ENCODE measurements around the gene RBSN.
A peak's percentile ranks its signal among the peaks of the same experiment; 100 is the strongest.

DNA sequence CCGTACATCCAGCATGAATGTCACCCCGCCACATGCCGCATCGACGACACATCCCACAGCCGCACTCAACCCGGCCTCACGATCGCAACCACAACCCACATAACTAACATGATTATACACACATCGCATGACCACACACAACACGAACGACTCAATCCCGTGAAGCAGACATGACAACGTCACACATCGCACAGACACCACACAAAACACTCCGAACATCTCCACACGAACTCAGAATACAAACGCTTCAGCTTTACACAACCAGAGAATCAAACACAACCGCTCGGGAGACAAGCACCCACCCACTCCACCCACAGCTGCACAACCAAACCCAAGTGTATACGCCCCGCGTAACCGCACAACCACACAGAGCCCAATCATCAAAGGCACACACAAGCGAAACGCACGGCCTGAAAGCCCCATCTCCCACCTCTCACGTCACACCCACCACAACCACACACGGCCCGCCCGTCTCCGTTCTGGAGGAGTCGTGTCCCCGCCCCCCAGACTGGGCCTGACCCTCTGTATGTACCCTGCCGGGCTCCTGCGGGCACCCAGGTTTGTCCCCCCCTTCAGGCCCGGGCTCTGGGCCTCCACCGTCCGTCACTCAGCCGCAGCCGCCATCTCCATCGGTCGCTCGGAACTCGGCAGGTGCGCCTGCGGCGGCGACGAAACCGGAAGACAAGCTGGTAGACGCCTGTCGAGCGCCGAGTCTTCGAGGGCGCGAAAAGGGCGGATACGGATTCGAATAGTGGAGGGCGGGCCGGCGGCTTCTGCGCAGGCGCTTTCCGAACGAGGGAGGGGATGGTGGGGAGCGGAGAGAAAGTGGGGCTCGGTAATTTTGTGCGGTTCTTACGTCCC, at the start of gene RBSN:
- TF ChIP-seq POLR2A (IDR thresholded peaks at IDR 0.05; ENCODE audit: low read depth, low read length) (peak; percentile 69; the same call in 1 of the 2 replicates), MAZ (IDR thresholded peaks at IDR 0.05; ENCODE audit: borderline replicate concordance, low read depth, low read length) (peak; percentile 74; the same call in 1 of the 2 replicates), CEBPB (IDR thresholded peaks at IDR 0.05; ENCODE audit: low read depth, low read length) (no peak), SMC3 (IDR thresholded peaks at IDR 0.05; ENCODE audit: low read depth, low read length) (no peak), MXI1 (IDR thresholded peaks at IDR 0.05; ENCODE audit: borderline replicate concordance, low read depth, low read length) (no peak; the same call in 1 of the 2 replicates), RAD21 (IDR thresholded peaks at IDR 0.05; ENCODE audit: low read length) (no peak), RFX5 (IDR thresholded peaks at IDR 0.05; ENCODE audit: low read depth, low read length) (no peak), CHD1 (IDR thresholded peaks at IDR 0.05; ENCODE audit: low read depth, low read length) (no peak), BHLHE40 (IDR thresholded peaks at IDR 0.05; ENCODE audit: low read depth, low read length) (peak; percentile 39)
- TF ChIP-seq, protein P1, sequence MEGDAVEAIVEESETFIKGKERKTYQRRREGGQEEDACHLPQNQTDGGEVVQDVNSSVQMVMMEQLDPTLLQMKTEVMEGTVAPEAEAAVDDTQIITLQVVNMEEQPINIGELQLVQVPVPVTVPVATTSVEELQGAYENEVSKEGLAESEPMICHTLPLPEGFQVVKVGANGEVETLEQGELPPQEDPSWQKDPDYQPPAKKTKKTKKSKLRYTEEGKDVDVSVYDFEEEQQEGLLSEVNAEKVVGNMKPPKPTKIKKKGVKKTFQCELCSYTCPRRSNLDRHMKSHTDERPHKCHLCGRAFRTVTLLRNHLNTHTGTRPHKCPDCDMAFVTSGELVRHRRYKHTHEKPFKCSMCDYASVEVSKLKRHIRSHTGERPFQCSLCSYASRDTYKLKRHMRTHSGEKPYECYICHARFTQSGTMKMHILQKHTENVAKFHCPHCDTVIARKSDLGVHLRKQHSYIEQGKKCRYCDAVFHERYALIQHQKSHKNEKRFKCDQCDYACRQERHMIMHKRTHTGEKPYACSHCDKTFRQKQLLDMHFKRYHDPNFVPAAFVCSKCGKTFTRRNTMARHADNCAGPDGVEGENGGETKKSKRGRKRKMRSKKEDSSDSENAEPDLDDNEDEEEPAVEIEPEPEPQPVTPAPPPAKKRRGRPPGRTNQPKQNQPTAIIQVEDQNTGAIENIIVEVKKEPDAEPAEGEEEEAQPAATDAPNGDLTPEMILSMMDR (conservative IDR thresholded peaks at IDR 0.05; ENCODE audit: low read depth, low read length), result no peak
- TF ChIP-seq, protein P2, sequence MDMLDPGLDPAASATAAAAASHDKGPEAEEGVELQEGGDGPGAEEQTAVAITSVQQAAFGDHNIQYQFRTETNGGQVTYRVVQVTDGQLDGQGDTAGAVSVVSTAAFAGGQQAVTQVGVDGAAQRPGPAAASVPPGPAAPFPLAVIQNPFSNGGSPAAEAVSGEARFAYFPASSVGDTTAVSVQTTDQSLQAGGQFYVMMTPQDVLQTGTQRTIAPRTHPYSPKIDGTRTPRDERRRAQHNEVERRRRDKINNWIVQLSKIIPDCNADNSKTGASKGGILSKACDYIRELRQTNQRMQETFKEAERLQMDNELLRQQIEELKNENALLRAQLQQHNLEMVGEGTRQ (IDR thresholded peaks at IDR 0.05; ENCODE audit: low read depth, low read length), result peak; percentile 34; the same call in 1 of the 2 replicates
- TF ChIP-seq, protein P3, sequence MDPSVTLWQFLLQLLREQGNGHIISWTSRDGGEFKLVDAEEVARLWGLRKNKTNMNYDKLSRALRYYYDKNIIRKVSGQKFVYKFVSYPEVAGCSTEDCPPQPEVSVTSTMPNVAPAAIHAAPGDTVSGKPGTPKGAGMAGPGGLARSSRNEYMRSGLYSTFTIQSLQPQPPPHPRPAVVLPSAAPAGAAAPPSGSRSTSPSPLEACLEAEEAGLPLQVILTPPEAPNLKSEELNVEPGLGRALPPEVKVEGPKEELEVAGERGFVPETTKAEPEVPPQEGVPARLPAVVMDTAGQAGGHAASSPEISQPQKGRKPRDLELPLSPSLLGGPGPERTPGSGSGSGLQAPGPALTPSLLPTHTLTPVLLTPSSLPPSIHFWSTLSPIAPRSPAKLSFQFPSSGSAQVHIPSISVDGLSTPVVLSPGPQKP (IDR thresholded peaks at IDR 0.05; ENCODE audit: borderline replicate concordance, low read depth, low read length), result peak; percentile 74; the same call in 1 of the 2 replicates

All from IMR-90 (cell line).